Kidney epithelial cell (primary cell): ENCODE results near the gene XRCC3. TPM values are rescaled to one million over a fixed set of nuclear protein-coding genes. Genes with fewer than 3 reads are reported as not detected.

Experiments used
- DNase-seq: peaks from one replicate; pipeline ENCODE4 v3.0.0-alpha.2; 2010; ENCODE audit warnings: low read depth
- H3K27me3 ChIP-seq: 2 replicates; pipeline ENCODE4 v1.6.0; 2011; ENCODE audit warnings: low read length; ENCODE audit not compliant: control insufficient read depth, insufficient read depth
- H3K36me3 ChIP-seq: 2 replicates; pipeline ENCODE4 v1.5.1; 2011; ENCODE audit warnings: low read length; ENCODE audit not compliant: control insufficient read depth, insufficient read depth
- H3K4me3 ChIP-seq: 2 replicates; pipeline ENCODE4 v1.5.1; 2011; ENCODE audit warnings: low read depth, mild to moderate bottlenecking, control low read depth, low read length
- CTCF ChIP-seq: IDR thresholded peaks from 2 replicates; pipeline ENCODE4 v1.5.1; 2011; ENCODE audit warnings: mild to moderate bottlenecking, moderate library complexity, low read length, control low read depth, inconsistent platforms; ENCODE audit not compliant: insufficient read depth, poor library complexity, severe bottlenecking
- total RNA-seq: library from RNA; depleted of rRNA; stranded (reverse); fragments of >200 nt; gene quantifications from 2 replicates; pipeline ENCODE4 v1.2.3, GENCODE V29; 2015

The XRCC3 gene
- total RNA-seq, 1 donor from 2014 or later: 10.4 TPM

- no peak for DNase-seq
- H3K27me3 ChIP-seq: no peaks in the 10 kb centered on the region
- no peak overlapping the region for H3K4me3 ChIP-seq
- no peak for TF ChIP-seq CTCF
- H3K36me3 ChIP-seq: no peaks in the 10 kb centered on the region
Measured at GRCh38 chr14:103649001-103649400, 66.2 kb downstream of the XRCC3 start.

Other genes starting within 250 kb of the XRCC3 start
- 67.7 and 78.7 TPM in 2 replicates for gene CKB, start 192.6 kb downstream of the XRCC3 start, total RNA-seq
- 15.6 and 17.1 TPM in 2 replicates for gene TRMT61A, start 186.3 kb downstream of the XRCC3 start, total RNA-seq
- 37.9 and 40.8 TPM in 2 replicates for gene BAG5, start 152.8 kb downstream of the XRCC3 start, total RNA-seq
- gene COA8, start 152.5 kb downstream of the XRCC3 start, total RNA-seq: 83.8 and 86.7 TPM in 2 replicates
- 266 and 280 TPM in 2 replicates for gene KLC1, start 86.2 kb downstream of the XRCC3 start, total RNA-seq
- gene ZFYVE21, start 359 bp upstream of the XRCC3 start, total RNA-seq: 52.9 and 53.9 TPM in 2 replicates
- 7.3 and 10.5 TPM in 2 replicates for gene PPP1R13B, start 132.1 kb upstream of the XRCC3 start, total RNA-seq
- gene TDRD9, start 213.0 kb upstream of the XRCC3 start, total RNA-seq: 6.5 and 7.3 TPM in 2 replicates
- gene RD3L, start 227.1 kb upstream of the XRCC3 start, total RNA-seq: not detected in 2 replicates